Astrocyte of the cerebellum (primary cell): ENCODE results near the gene BBS1.
"Not testable (repeated sequence)": the region's sequence is repeated elsewhere in the genome, so short reads cannot be mapped to it uniquely, and the experiment has no call there.

Source experiments
- DNase-seq: peaks from one replicate; pipeline ENCODE4 v3.0.0-alpha.2; 2011; ENCODE audit warnings: low read depth
- H3K4me3 ChIP-seq: 2 replicates; pipeline ENCODE4 v1.5.1; 2011; ENCODE audit warnings: mild to moderate bottlenecking, low read depth, low read length, moderate library complexity
- CTCF ChIP-seq: IDR thresholded peaks from 2 replicates; pipeline ENCODE4 v1.5.1; 2012; ENCODE audit warnings: low read length, low read depth, moderate library complexity, mild to moderate bottlenecking; ENCODE audit errors: missing control alignments
- in situ Hi-C: cut with HindIII; loops from 2 replicates; pipeline ENCODE4 v1.10.0; 2017; ENCODE audit warnings: low sequenced_read_pairs

The BBS1 gene

GRCh38 chr11:66542362-66542761, 31.9 kb downstream of the BBS1 start:
- no peak for TF ChIP-seq CTCF
- DNase-seq = no peak
- in situ Hi-C loops = no loop called here
- no peak overlapping the region for H3K4me3 ChIP-seq

GRCh38 chr11:66543263-66544107, 33.0 kb downstream of the BBS1 start:
- DNase-seq = no peak
- TF ChIP-seq CTCF = peak; percentile 56
- in situ Hi-C loops = no loop called here
- H3K4me3 ChIP-seq = no peak overlapping the region

GRCh38 chr11:66544952-66545351, 34.5 kb downstream of the BBS1 start:
- DNase-seq, in situ Hi-C loops: not testable (repeated sequence)
- peak overlapping the region; percentile 75 for H3K4me3 ChIP-seq

- DNase-seq = peak; percentile 92
- TF ChIP-seq CTCF = no peak
- peak within 1 kb of the TSS; percentile 75 for H3K4me3 ChIP-seq
- in situ Hi-C loops = no loop called here
These were observed 35.4 kb downstream of the BBS1 start, which contains the start of gene ZDHHC24 for GRCh38 chr11:66545701-66546367. ZDHHC24 (minus strand) TSS chr11:66546048; CDS start chr11:66546003, 45 bp downstream.

GRCh38 chr11:66546368-66546965, 36.0 kb downstream of the BBS1 start, which contains the start of gene ACTN3:
ACTN3 (plus strand) TSS chr11:66546903; CDS start chr11:66546938, 35 bp downstream.
- DNase-seq = no peak
- H3K4me3 ChIP-seq = peak within 1 kb of the TSS; percentile 75
- in situ Hi-C loops = no loop called here
- TF ChIP-seq CTCF = no peak

- DNase-seq = no peak
- no peak for TF ChIP-seq CTCF
- in situ Hi-C loops = no loop called here
- no peak overlapping the region for H3K4me3 ChIP-seq
These were observed 36.7 kb downstream of the BBS1 start for GRCh38 chr11:66546966-66547661.
